Measurements from ENCODE around the gene CLK1.
A peak's percentile ranks its signal among the peaks of the same experiment; 100 is the strongest.

CLK1 gene

GRCh38 chr2:200873560-200873959, 9.1 kb upstream of the CLK1 start:
- H3K4me3 ChIP-seq (replicated peaks; ENCODE audit: insufficient read depth, low read length) = no peak overlapping the region
- TF ChIP-seq POLR2AphosphoS5 (IDR thresholded peaks at IDR 0.05; ENCODE audit: low read depth) (no peak), REST (IDR thresholded peaks at IDR 0.05; ENCODE audit: insufficient replicate concordance, low read depth) (no peak), SPI1 (IDR thresholded peaks at IDR 0.05; ENCODE audit: borderline replicate concordance, low read depth) (no peak)
- no peak for DNase-seq (ENCODE audit: low read depth in 1 of 2, low spot score in 1 of 2)
- H3K27me3 ChIP-seq (ENCODE audit: insufficient read depth, poor library complexity, severe bottlenecking) = no peaks in the 10 kb centered on the region
- H3K27ac ChIP-seq (replicated peaks) = no peak overlapping the region

- TF ChIP-seq POLR2AphosphoS5 (IDR thresholded peaks at IDR 0.05; ENCODE audit: low read depth) (no peak), SPI1 (IDR thresholded peaks at IDR 0.05; ENCODE audit: borderline replicate concordance, low read depth) (no peak), REST (IDR thresholded peaks at IDR 0.05; ENCODE audit: insufficient replicate concordance, low read depth) (no peak), GABPA (IDR thresholded peaks at IDR 0.05; ENCODE audit: low read depth) (no peak), CTCF (IDR thresholded peaks at IDR 0.05; ENCODE audit: insufficient read depth, low read length) (no peak)
- no peak overlapping the region for H3K4me3 ChIP-seq (replicated peaks; ENCODE audit: insufficient read depth, low read length)
- DNase-seq (ENCODE audit: low read depth in 1 of 2, low spot score in 1 of 2) = no peak
- H3K27me3 ChIP-seq (ENCODE audit: insufficient read depth, poor library complexity, severe bottlenecking) = no peaks in the 10 kb centered on the region
- H3K27ac ChIP-seq (replicated peaks) = no peak overlapping the region
Measured at GRCh38 chr2:200871151-200871550, 6.7 kb upstream of the CLK1 start.

GRCh38 chr2:200869014-200869413, 4.6 kb upstream of the CLK1 start:
- peak in 1 of 2 experiments; percentile 48 for DNase-seq (ENCODE audit: low read depth in 1 of 2, low spot score in 1 of 2)
- no peaks in the 10 kb centered on the region for H3K27me3 ChIP-seq (ENCODE audit: insufficient read depth, poor library complexity, severe bottlenecking)
- peak overlapping the region; percentile 41 for H3K27ac ChIP-seq (replicated peaks)
- H3K4me3 ChIP-seq (replicated peaks; ENCODE audit: insufficient read depth, low read length) = no peak overlapping the region
- TF ChIP-seq POLR2AphosphoS5 (IDR thresholded peaks at IDR 0.05; ENCODE audit: low read depth) (no peak), SPI1 (IDR thresholded peaks at IDR 0.05; ENCODE audit: borderline replicate concordance, low read depth) (no peak), REST (IDR thresholded peaks at IDR 0.05; ENCODE audit: insufficient replicate concordance, low read depth) (no peak), GABPA (IDR thresholded peaks at IDR 0.05; ENCODE audit: low read depth) (no peak), CTCF (IDR thresholded peaks at IDR 0.05; ENCODE audit: insufficient read depth, low read length) (no peak)
